Naive thymus-derived CD4-positive, alpha-beta T cell (primary cell): ENCODE results near the gene FAM3B. TPM values are rescaled to one million over a fixed set of nuclear protein-coding genes. Genes with fewer than 3 reads are reported as not detected.

Experiments used
- ATAC-seq: fragments of 150-1000 bp; cut with Tn5 transposase; 2 replicates; pipeline ENCODE4 v1.10.0; 2021; ENCODE audit warnings: mild to moderate bottlenecking, moderate library complexity
- CTCF ChIA-PET: fragments of 350-600 bp; sonication (Branson Sonifier 250); formaldehyde crosslinking; loops from one replicate; lab custom pipeline; 2021; ENCODE audit warnings: antibody characterized with exemption; lab: Charles Lee
- POLR2A ChIA-PET: fragments of 350-600 bp; sonication (Branson Sonifier 250); formaldehyde crosslinking; loops from one replicate; lab custom pipeline; 2021; ENCODE audit warnings: antibody characterized with exemption, inconsistent platforms; lab: Charles Lee
- DNase-seq, 9 donors: peaks; one replicate each; pipeline versions ENCODE4 v3.0.0 to v3.0.0-alpha.2; 2020 to 2022; ENCODE audit warnings: mixed read lengths in 1 of 9
- H3K27ac ChIP-seq: one replicate; pipeline ENCODE4 v1.7.0; 2013; ENCODE audit warnings: mild to moderate bottlenecking, low read depth, low read length, moderate library complexity
- H3K27me3 ChIP-seq, 2 donors: one replicate each; pipeline ENCODE4 v1.7.0; 2013; ENCODE audit warnings: low read length in 2 of 2, mild to moderate bottlenecking in 2 of 2, moderate library complexity in 2 of 2; ENCODE audit not compliant: control insufficient read depth in 2 of 2, insufficient read depth in 2 of 2
- H3K36me3 ChIP-seq, 3 experiments: 1 replicate in 2 of 3; 2 replicates in 1 of 3; pipeline ENCODE4 v1.7.0; 2013; ENCODE audit warnings: low read length in 3 of 3, mild to moderate bottlenecking in 3 of 3, moderate library complexity in 1 of 3; ENCODE audit not compliant: insufficient read depth in 3 of 3, control insufficient read depth in 2 of 3
- H3K4me1 ChIP-seq, 2 donors: one replicate each; pipeline ENCODE4 v1.7.0; 2013; ENCODE audit warnings: low read length in 2 of 2, mild to moderate bottlenecking in 2 of 2, moderate library complexity in 1 of 2; ENCODE audit not compliant: control insufficient read depth in 2 of 2, insufficient read depth in 2 of 2
- H3K4me3 ChIP-seq: 2 replicates; pipeline ENCODE4 v1.7.0; 2013; ENCODE audit warnings: mild to moderate bottlenecking, low read length
- H3K9me3 ChIP-seq, 3 experiments: 1 replicate in 2 of 3; 2 replicates in 1 of 3; pipeline ENCODE4 v1.7.0; 2013; ENCODE audit warnings: low read length in 3 of 3; ENCODE audit not compliant: control insufficient read depth in 2 of 3
- H3K27ac Mint-ChIP-seq, 9 donors: one replicate each; pipeline ENCODE4 v1.8.0; 2020 to 2022; ENCODE audit warnings: mixed read lengths in 9 of 9, mild to moderate bottlenecking in 8 of 9, moderate library complexity in 5 of 9, inconsistent platforms in 2 of 9
- H3K27me3 Mint-ChIP-seq, 5 donors: one replicate each; pipeline ENCODE4 v1.8.0; 2021 to 2022; ENCODE audit warnings: mixed read lengths in 5 of 5, mild to moderate bottlenecking in 1 of 5
- H3K36me3 Mint-ChIP-seq, 5 donors: one replicate each; pipeline ENCODE4 v1.8.0; 2020 to 2022; ENCODE audit warnings: mixed read lengths in 5 of 5, mild to moderate bottlenecking in 3 of 5, inconsistent platforms in 1 of 5
- H3K4me1 Mint-ChIP-seq, 7 donors: one replicate each; pipeline ENCODE4 v1.8.0; 2020 to 2022; ENCODE audit warnings: mixed read lengths in 7 of 7, mild to moderate bottlenecking in 3 of 7, inconsistent platforms in 1 of 7
- H3K4me3 Mint-ChIP-seq, 10 donors: one replicate each; pipeline ENCODE4 v1.8.0; 2020 to 2022; ENCODE audit warnings: mild to moderate bottlenecking in 10 of 10, mixed read lengths in 10 of 10, moderate library complexity in 6 of 10, inconsistent platforms in 2 of 10
- H3K9me3 Mint-ChIP-seq, 11 donors: one replicate each; pipeline ENCODE4 v1.8.0; 2020 to 2022; ENCODE audit warnings: mixed read lengths in 11 of 11, mild to moderate bottlenecking in 4 of 11, inconsistent platforms in 1 of 11, moderate library complexity in 1 of 11
- intact Hi-C, 2 donors: fragments of 100-400 bp; cut with micrococcal nuclease; formaldehyde crosslinking; loops; one replicate each; pipeline ENCODE4 v1.15.1; 2023
- polyA plus RNA-seq, 2 donors: library from polyadenylated mRNA; unstranded; fragments of 300-500 nt; fragmentation: Illumina TruSeq; gene quantifications; one replicate each; pipeline ENCODE4 v1.2.3, GENCODE V29; 2021
- total RNA-seq, 6 experiments: library from RNA in 5 of 6; stranded (reverse) in 5 of 6; gene quantifications; 1 replicate in 5 of 6; 2 replicates in 1 of 6; pipeline ENCODE4 v1.2.3 and lab custom pipeline; 2021 to 2026

FAM3B gene
- total and polyA plus RNA-seq, 7 experiments from 2014 or later = not detected

DNA sequence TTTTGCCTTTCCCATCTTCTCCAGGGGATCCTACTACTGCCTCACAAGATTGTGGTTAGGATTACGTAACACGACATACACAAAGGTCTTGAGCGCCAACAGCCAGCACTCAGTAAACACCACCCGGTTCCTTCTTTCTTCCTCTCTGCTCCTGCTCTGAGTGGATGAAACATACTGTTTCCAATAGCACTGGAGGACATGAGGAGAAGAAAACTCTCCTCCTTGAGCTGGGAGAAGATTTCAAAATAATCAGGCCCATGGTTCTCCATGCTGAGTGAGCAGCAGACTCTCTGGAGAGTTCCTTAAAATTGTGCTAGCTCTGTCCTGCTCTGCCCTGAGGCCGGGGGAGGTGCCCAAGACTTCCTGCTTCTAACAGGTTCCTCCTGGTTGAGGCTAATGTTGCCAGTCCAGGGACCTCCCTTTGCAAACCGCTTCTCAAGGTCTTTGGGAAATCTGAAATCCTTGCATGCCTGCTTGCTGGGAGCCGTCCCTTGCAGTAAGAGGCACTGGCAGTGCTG, 80.0 kb downstream of the FAM3B start:
- H3K4me1 Mint-ChIP-seq = peaks cover 0 to 10% (median 0%) of the 10 kb centered on the region in 7 donors
- H3K9me3 Mint-ChIP-seq = no peaks in the 10 kb centered on the region
- no peak overlapping the region for H3K4me3 ChIP-seq
- ChIA-PET CTCF (no interaction called here), POLR2A (interaction anchor here (0.8 kb wide), 1 partner anchor 39 kb away, joined by 3 read pairs; no protein-coding TSS in a partner anchor)
- no peaks in the 10 kb centered on the region for H3K9me3 ChIP-seq
- H3K4me1 ChIP-seq = no peaks in the 10 kb centered on the region
- H3K36me3 ChIP-seq = peaks cover 7 to 83% (median 32%) of the 10 kb centered on the region in 3 experiments
- H3K36me3 Mint-ChIP-seq = peaks cover 21 to 88% (median 58%) of the 10 kb centered on the region in 5 donors
- no peaks in the 10 kb centered on the region for H3K27me3 Mint-ChIP-seq
- H3K27ac Mint-ChIP-seq = peak overlapping the region in 3 of 9 donors; percentile 6 to 44 (median 28)
- no peaks in the 10 kb centered on the region for H3K27me3 ChIP-seq
- intact Hi-C loops = no loop called here
- ATAC-seq = peak; percentile 71
- no peak overlapping the region for H3K27ac ChIP-seq
- no peak for DNase-seq
- no peak overlapping the region for H3K4me3 Mint-ChIP-seq

DNA sequence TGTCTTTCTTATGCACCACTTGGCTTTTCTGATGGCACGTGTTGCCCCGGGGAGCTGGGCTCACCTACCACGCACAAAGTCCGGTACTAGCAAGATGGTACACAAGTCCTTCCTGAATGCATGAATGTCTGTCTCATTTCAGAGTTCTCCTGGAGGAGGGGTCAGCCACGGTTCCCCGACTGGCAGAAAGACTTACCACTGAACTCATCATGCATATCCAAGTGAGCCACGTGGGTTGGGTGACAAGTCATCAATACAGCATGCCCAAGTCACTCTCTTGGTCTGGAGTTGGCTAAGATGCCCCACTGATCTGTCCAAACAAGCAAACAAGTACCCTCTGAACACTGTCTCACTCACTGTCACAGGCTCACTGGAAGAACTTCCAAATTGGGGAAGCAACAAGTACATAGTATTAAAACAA, 80.9 kb downstream of the FAM3B start:
- DNase-seq (no peak), ATAC-seq (no peak)
- CTCF ChIA-PET = no interaction called here
- H3K36me3 Mint-ChIP-seq = peaks cover 18 to 88% (median 58%) of the 10 kb centered on the region in 5 donors
- Histone ChIP-seq H3K27me3 (no peaks in the 10 kb centered on the region), H3K4me1 (no peaks in the 10 kb centered on the region), H3K4me3 (no peak overlapping the region), H3K27ac (no peak overlapping the region), H3K9me3 (no peaks in the 10 kb centered on the region), H3K36me3 (peaks cover 7 to 85% (median 34%) of the 10 kb centered on the region in 3 experiments)
- H3K9me3 Mint-ChIP-seq = no peaks in the 10 kb centered on the region
- H3K27ac Mint-ChIP-seq = peak overlapping the region in 3 of 9 donors; percentile 17 to 75 (median 17)
- H3K27me3 Mint-ChIP-seq = no peaks in the 10 kb centered on the region
- intact Hi-C loops = no loop called here
- POLR2A ChIA-PET = no interaction called here
- no peak overlapping the region for H3K4me3 Mint-ChIP-seq
- H3K4me1 Mint-ChIP-seq = peaks cover 0 to 10% (median 0%) of the 10 kb centered on the region in 7 donors

DNA sequence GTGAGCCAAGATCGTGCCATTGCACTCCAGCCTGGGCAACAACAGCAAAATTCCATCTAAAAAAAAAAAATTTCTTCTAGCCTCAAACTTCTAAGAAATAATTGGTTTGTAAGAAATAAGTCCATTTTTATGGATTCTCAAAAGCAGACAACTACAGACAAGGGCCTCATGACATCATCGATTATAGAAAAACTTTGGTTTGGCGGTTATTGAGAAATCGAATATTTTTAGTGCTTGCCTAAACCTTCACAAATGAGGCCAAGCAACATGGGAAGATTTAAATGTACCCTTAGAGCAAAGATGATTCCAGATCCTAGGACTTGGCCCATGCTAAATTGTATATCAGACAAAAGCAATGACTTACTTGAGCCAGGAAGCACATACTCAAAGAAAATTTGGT, 81.7 kb downstream of the FAM3B start:
- ChIA-PET POLR2A (no interaction called here), CTCF (no interaction called here)
- Mint-ChIP-seq H3K9me3 (no peaks in the 10 kb centered on the region), H3K4me3 (no peak overlapping the region), H3K4me1 (peaks cover 0 to 10% (median 0%) of the 10 kb centered on the region in 7 donors), H3K27me3 (no peaks in the 10 kb centered on the region), H3K36me3 (peaks cover 25 to 93% (median 64%) of the 10 kb centered on the region in 5 donors), H3K27ac (peak overlapping the region in 1 of 9 donors; percentile 75)
- Histone ChIP-seq H3K4me1 (no peaks in the 10 kb centered on the region), H3K27me3 (no peaks in the 10 kb centered on the region), H3K27ac (no peak overlapping the region), H3K9me3 (no peaks in the 10 kb centered on the region), H3K4me3 (no peak overlapping the region), H3K36me3 (peaks cover 7 to 90% (median 41%) of the 10 kb centered on the region in 3 experiments)
- ATAC-seq (no peak), DNase-seq (no peak)
- intact Hi-C loops = no loop called here

DNA sequence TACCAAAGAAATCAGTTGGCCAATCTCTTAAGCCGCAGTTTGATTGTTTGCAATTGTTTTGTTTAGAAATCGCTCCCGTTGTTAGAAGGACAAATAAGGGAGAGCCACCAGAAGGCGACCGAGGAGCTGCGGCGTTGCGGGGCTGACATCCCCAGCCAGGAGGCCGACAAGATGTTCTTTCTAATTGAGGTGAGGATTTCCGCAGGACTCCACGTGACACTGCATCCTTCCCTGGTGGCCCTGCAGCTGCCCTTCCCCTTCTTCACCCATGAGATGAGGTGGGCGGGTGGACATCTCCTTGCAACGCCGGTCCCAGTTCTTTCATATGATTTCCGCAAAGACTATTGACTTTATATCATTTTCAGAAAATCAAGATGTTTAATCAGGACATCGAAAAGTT, 82.2 kb downstream of the FAM3B start:
- H3K27me3 ChIP-seq = no peaks in the 10 kb centered on the region
- Mint-ChIP-seq H3K27ac (peak overlapping the region in 1 of 9 donors; percentile 28), H3K4me1 (peaks cover 0 to 6% (median 0%) of the 10 kb centered on the region in 7 donors), H3K9me3 (no peaks in the 10 kb centered on the region), H3K4me3 (no peak overlapping the region), H3K36me3 (peaks cover 22 to 92% (median 60%) of the 10 kb centered on the region in 5 donors), H3K27me3 (no peaks in the 10 kb centered on the region)
- POLR2A ChIA-PET = no interaction called here
- CTCF ChIA-PET = no interaction called here
- H3K9me3 ChIP-seq = no peaks in the 10 kb centered on the region
- ATAC-seq (no peak), DNase-seq (no peak)
- H3K36me3 ChIP-seq = peaks cover 7 to 90% (median 42%) of the 10 kb centered on the region in 3 experiments
- H3K27ac ChIP-seq = no peak overlapping the region
- no peaks in the 10 kb centered on the region for H3K4me1 ChIP-seq
- intact Hi-C loops = no loop called here
- H3K4me3 ChIP-seq = no peak overlapping the region

DNA sequence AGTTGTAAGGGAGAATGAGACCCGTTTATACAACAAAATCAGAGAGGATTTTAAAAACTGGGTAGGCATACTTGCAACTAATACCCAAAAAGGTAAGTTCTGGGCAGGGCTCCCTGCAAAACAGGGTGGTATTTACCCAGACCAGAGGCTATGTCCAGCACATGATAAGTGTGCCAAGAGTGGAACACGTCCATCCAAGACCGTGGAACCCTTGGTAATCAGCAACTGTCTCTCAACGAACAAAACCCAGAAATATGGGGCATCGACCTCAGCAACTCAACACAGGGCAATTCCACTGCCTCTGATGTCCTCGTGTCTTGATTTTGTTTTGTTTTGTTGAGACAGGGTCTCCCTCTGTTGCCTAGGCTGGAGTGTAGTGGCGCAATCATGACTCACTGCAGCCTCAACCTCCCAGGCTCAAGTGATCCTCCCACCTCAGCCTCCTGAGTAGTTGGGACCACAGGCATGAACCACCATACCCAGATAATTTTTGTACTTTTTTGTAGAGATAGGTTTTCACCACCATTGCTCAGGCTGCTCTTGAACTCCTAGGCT, 82.7 kb downstream of the FAM3B start:
- no peaks in the 10 kb centered on the region for H3K4me1 ChIP-seq
- no peaks in the 10 kb centered on the region for H3K27me3 Mint-ChIP-seq
- peaks cover 0 to 6% (median 0%) of the 10 kb centered on the region in 7 donors for H3K4me1 Mint-ChIP-seq
- peaks cover 22 to 90% (median 57%) of the 10 kb centered on the region in 5 donors for H3K36me3 Mint-ChIP-seq
- peaks cover 7 to 90% (median 40%) of the 10 kb centered on the region in 3 experiments for H3K36me3 ChIP-seq
- no peaks in the 10 kb centered on the region for H3K27me3 ChIP-seq
- ChIA-PET CTCF (no interaction called here), POLR2A (no interaction called here)
- H3K27ac Mint-ChIP-seq = peak overlapping the region in 3 of 9 donors; percentile 28 to 55 (median 33)
- no peaks in the 10 kb centered on the region for H3K9me3 Mint-ChIP-seq
- no peak for DNase-seq
- no peak overlapping the region for H3K27ac ChIP-seq
- intact Hi-C loops = no loop called here
- no peak overlapping the region for H3K4me3 ChIP-seq
- H3K4me3 Mint-ChIP-seq = no peak overlapping the region
- ATAC-seq = no peak
- no peaks in the 10 kb centered on the region for H3K9me3 ChIP-seq

DNA sequence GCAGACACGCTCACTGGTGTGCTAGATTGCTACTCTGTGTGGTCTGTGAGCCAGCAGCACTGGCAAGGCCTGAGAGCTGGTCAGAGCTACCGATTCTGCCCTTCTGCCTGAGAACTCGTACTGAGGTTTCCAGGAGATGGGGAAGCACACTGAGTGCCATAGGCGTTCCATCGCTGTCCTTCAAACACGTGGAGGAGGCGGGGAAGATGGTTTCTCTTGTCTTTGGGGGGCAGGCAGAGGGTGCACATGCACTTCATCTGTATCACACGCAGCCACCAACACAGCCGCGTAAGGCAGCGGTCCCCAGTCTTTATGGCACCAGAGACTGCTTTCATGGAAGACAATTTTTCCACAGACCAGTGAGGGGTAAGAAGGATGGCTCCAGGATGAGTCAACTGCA, 85.6 kb downstream of the FAM3B start:
- intact Hi-C loops = no loop called here
- CTCF ChIA-PET = no interaction called here
- peaks cover 22 to 83% (median 65%) of the 10 kb centered on the region in 5 donors for H3K36me3 Mint-ChIP-seq
- no peak overlapping the region for H3K27ac Mint-ChIP-seq
- POLR2A ChIA-PET = no interaction called here
- Histone ChIP-seq H3K36me3 (peaks cover 6 to 90% (median 39%) of the 10 kb centered on the region in 3 experiments), H3K27ac (no peak overlapping the region), H3K27me3 (no peaks in the 10 kb centered on the region), H3K4me1 (no peaks in the 10 kb centered on the region), H3K4me3 (no peak overlapping the region), H3K9me3 (no peaks in the 10 kb centered on the region)
- no peaks in the 10 kb centered on the region for H3K27me3 Mint-ChIP-seq
- no peaks in the 10 kb centered on the region for H3K9me3 Mint-ChIP-seq
- H3K4me3 Mint-ChIP-seq = no peak overlapping the region
- ATAC-seq (no peak), DNase-seq (no peak)
- peaks cover 0 to 2% (median 0%) of the 10 kb centered on the region in 7 donors for H3K4me1 Mint-ChIP-seq

DNA sequence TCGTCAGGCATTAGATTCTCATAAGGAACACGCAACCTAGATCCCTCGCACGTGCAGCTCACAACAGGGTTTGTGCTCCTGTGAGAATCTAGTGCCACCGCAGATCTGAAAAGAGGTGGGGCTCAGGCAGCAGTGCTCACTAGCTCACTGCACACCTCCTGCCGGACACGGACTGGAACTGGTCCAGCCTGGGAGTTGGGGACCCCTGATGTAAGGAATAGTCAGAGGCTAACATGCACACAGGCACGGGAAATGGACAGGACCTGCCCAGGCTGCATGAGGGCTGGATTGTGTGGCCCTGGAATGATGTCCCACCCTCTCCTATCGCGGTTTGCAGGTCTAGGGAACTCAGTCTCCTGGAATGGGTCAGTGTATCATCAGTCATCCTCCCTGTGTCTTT, 86.2 kb downstream of the FAM3B start:
- peaks cover 0 to 4% (median 0%) of the 10 kb centered on the region in 7 donors for H3K4me1 Mint-ChIP-seq
- H3K36me3 ChIP-seq = peaks cover under 1 to 90% (median 39%) of the 10 kb centered on the region in 3 experiments
- no peak overlapping the region for H3K27ac ChIP-seq
- DNase-seq (no peak), ATAC-seq (no peak)
- intact Hi-C loops = no loop called here
- POLR2A ChIA-PET = no interaction called here
- H3K9me3 ChIP-seq = no peaks in the 10 kb centered on the region
- peak overlapping the region in 1 of 9 donors; percentile 49 for H3K27ac Mint-ChIP-seq
- CTCF ChIA-PET = no interaction called here
- H3K4me1 ChIP-seq = no peaks in the 10 kb centered on the region
- no peaks in the 10 kb centered on the region for H3K27me3 Mint-ChIP-seq
- H3K27me3 ChIP-seq = no peaks in the 10 kb centered on the region
- no peak overlapping the region for H3K4me3 Mint-ChIP-seq
- H3K9me3 Mint-ChIP-seq = no peaks in the 10 kb centered on the region
- H3K4me3 ChIP-seq = no peak overlapping the region
- H3K36me3 Mint-ChIP-seq = peaks cover 22 to 83% (median 65%) of the 10 kb centered on the region in 5 donors
